GM18868 (cell line): Measurements from ENCODE around the gene PEX11A.

ENCODE experiments used
- ATAC-seq: cut with Tn5 transposase; IDR thresholded peaks from one replicate; pipeline ENCODE4 v1.9.1; 2021; ENCODE audit warnings: mild to moderate bottlenecking, moderate library complexity; ENCODE audit not compliant: unreplicated experiment

Gene PEX11A

DNA sequence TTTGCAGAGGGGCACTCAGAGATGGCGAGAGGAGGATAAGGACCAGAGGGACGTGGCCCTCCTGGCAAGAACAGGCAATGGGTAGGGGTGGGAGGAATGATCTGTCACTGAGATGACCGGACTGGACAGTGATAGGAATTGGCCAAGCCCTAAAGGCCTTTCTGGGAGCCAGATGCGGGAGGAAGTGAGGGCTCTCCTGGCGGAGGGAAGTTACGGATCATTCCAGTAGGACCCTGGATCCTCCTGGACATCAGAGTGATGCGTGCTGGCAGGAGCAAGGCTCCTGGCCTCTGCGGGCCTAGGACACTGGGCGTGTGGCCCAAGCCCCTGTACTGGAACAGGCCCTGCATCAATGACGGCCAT lies 58.7 kb downstream of the PEX11A start:
- no peak for ATAC-seq
